NCI-H2029 (cell line): ENCODE results near the gene ADAMTSL3.
A peak's percentile ranks its signal among the peaks of the same experiment; 100 is the strongest.

ENCODE experiments used
- DNase-seq: peaks from one replicate; lab custom pipeline; 2025; lab: John Stamatoyannopoulos, UW

ADAMTSL3 gene

GRCh38 chr15:83837945-83838571, 184.1 kb downstream of the ADAMTSL3 start:
- no peak for DNase-seq

DNA sequence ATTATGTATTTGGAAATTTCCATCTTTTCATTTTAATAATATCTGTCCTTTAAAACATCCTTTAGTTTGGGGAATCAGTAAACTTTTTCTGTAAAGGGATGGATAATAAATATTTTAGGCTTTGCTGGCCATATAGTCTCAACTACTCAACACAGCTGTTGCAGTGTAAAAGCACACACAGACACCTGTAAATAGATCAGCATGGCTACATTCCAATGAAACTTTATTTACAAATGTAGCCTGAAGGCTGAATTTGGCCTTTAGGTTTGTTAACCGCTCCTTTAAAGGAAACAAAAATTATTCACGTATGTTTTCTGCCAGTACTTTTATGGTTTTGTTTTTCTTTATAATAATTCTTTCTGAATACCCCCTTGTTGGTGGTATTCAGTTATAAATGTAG, 184.8 kb downstream of the ADAMTSL3 start:
- DNase-seq: no peak

DNA sequence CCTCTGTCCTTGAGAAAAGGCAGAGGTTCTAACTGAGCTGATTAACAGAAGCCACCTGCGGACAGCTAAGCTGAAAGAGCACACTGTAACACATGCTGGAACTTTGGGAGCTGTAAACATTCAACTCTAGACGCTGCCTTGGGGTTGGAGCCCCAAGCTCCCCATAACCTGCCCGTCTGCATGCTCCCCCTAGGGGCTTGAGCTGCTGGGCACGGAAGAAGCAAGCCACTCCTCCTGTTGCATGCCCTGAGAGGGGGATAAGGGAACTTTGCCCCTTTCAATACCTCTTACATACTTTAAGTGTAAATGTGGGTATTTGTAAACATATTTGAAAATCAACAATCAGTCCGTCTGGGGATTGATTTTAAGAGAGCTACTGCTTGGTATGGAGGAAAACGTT, 188.4 kb downstream of the ADAMTSL3 start:
- DNase-seq: no peak

GRCh38 chr15:83843471-83843871, 189.5 kb downstream of the ADAMTSL3 start:
- no peak for DNase-seq

GRCh38 chr15:83844742-83845141, 190.8 kb downstream of the ADAMTSL3 start:
- no peak for DNase-seq

GRCh38 chr15:83845230-83845629, 191.3 kb downstream of the ADAMTSL3 start:
- no peak for DNase-seq

GRCh38 chr15:83846847-83847246, 192.9 kb downstream of the ADAMTSL3 start:
- no peak for DNase-seq

DNA sequence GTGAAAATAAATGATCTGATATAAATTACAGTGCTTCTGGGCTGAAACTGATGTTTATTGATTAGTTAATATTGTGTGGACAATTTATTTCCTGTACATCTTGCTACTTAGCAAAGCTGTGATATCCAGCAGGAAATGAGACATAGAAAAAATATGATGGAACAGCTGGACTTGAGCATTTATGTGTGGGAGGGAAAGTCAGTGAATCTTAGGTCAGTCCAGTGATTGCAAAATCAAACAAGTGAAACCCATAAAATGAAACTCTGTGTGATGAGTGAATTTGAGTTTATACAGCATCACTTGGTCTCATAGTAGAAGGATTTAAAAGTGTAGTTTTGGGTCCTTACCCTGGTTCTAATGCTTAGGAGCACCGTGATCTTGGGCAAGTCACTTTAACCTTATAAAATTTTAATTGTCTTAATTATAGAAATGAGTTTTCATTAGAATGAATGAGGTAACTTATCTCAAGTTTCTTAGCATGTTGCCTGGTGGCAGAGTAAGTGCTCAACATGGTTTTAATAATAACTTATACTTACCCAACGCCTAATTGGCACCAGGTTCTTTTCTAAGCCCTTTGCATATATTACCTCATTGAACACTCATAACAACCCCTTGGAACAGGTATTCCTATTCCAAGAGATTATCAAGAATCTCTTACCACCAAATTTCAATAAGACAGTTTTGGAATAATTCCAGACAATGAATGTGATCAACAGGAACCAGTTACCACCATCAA, 194.6 kb downstream of the ADAMTSL3 start:
- DNase-seq: no peak

DNA sequence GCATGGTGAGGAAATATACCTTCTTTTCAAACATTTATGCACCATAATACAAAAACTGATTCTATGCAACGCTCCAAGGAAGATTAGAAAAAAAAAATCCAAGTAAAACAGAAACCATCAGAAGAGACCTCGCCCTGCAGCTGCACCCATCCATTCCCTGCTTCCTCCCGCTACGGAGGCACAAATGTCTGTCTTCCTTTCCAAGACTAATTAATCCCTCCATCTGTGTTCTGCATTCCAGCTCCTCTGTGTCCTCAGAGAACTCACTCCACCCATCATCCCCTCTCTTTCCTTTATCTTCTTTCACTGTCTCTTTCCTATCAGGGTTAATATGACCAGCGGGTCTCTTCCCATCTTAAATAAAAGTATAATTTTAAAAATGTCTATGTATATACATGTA, 196.1 kb downstream of the ADAMTSL3 start:
- no peak for DNase-seq

- no peak for DNase-seq
Observed at GRCh38 chr15:83850501-83851245, 196.8 kb downstream of the ADAMTSL3 start.

DNA sequence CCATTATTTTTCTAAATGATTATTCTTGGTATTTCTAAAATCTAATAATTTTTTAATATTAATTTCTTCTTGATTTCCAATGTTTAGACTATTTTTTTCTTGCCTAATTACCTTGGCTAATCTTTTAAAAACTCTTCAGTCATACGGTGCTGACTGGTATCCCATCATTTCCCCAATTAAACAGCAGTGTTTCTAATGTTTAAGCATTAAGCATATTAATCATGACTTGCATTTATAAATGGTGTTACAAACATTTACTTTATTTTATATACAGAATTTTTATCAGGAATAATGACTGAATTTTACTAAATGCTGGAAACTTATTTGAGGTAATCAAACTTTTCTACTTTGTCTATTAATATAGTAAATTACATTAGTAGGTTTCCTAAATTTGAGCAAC, 199.3 kb downstream of the ADAMTSL3 start:
- DNase-seq: no peak

- no peak for DNase-seq
Observed at GRCh38 chr15:83854321-83854720, 200.4 kb downstream of the ADAMTSL3 start.

- peak; percentile 16 for DNase-seq
Observed at GRCh38 chr15:83854950-83855707, 201.2 kb downstream of the ADAMTSL3 start.

GRCh38 chr15:83855956-83856355, 202.0 kb downstream of the ADAMTSL3 start:
- no peak for DNase-seq

DNA sequence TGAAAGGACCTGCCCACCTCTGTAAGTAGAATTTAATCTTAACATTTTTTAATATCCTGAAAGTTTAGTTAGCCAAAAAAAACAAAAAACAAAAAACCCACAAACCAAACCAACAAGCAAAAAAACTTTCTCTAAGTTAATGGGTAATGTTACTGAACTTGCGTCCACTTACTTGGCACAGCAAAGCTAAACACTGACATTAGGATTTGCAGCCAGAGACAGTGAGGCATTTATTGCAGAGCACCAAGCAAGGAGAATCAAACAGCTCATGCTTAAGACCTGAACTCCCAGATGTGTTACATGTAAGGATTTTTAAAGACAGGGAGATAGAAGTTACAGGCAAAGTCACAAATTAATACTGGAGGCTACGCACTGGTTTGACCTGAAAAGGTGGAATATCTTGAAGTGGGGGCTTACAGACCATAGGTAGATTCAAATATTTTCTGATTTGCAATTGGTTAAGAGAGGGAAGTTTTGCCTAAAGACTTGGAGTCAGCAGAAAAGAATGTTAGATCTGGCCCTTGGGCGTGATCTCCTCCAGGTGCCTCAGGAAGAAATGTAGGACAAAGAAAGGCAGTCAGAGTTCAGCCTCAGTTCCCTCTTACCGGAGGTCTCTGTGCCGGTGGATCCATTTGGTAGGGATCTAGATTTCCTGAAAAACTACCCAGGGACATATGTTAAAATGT, 205.0 kb downstream of the ADAMTSL3 start:
- no peak for DNase-seq

GRCh38 chr15:83866692-83867091, 212.8 kb downstream of the ADAMTSL3 start:
- no peak for DNase-seq

DNA sequence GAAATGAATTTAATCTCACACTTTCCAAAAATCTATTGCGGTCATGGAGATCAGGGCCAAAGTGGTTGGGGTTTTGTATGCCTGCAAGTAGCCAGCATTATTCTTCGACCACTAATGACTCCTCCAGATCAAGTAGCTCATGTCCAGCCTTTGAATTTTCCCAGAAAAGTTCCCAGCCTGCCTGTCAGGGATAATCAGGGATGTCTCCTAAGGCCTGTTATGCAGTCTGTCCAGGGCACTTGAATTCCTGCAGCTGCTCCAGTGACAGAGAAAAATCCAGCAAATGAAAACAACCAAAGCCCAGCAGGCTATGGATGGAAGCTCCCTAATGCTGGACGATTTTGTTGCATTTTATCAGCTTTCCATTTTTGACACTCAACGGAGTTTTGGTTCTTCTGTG, 215.4 kb downstream of the ADAMTSL3 start:
- no peak for DNase-seq

GRCh38 chr15:83871808-83872559, 218.1 kb downstream of the ADAMTSL3 start:
- no peak for DNase-seq

DNA sequence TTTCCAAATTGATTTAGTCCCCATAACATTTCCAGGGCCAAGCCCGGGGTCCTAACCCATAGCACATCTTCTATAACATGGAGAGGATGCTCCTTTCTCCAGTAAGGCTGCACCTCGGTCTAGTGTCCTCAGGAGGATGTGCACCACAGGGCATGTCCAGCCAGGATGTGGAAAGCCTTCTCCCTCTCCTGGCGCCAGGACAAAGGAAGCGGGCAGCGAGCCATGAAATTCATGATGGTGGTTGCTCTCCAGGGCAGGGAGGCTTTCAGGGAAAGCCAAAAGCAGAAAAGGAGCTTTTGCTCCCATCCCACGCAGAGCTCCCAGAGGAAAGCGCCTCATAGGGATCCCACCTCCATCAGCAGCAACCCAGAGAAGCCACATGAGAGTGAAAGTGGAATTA, 220.0 kb downstream of the ADAMTSL3 start:
- DNase-seq: no peak

GRCh38 chr15:83880529-83880928, 226.6 kb downstream of the ADAMTSL3 start:
- no peak for DNase-seq

GRCh38 chr15:83881156-83881555, 227.2 kb downstream of the ADAMTSL3 start:
- no peak for DNase-seq
